ENCODE results near the gene AFF3. TPM values are rescaled to one million over a fixed set of nuclear protein-coding genes. Genes with fewer than 3 reads are reported as not detected.
"Not testable (repeated sequence)": the region's sequence is repeated elsewhere in the genome, so short reads cannot be mapped to it uniquely, and the experiment has no call there.

Gene AFF3
- total and polyA plus RNA-seq, 2 of the 8 experiments (the other 6 are each of a cell fraction or from before 2014, with no cell fraction given): 0.27 to 3.0 TPM

GRCh38 chr2:99933491-99933890, 208.9 kb downstream of the AFF3 start:
- H3K4me1 ChIP-seq (replicated peaks in 1 of 4; ENCODE audit: control insufficient read depth in 3 of 4, insufficient read depth in 4 of 4, low read length in 3 of 4); H3K79me2 ChIP-seq (ENCODE audit: control insufficient read depth in 1 of 2, insufficient read depth in 2 of 2, low read length in 2 of 2); H3K4me2 ChIP-seq (ENCODE audit: insufficient read depth in 1 of 2, low read depth in 2 of 2, low read length in 2 of 2); H3K4me3 ChIP-seq (ENCODE audit: extremely low read depth in 1 of 4, insufficient read depth in 2 of 4, low read depth in 3 of 4, low read length in 4 of 4); H3K36me3 ChIP-seq (ENCODE audit: control insufficient read depth in 2 of 4, insufficient read depth in 4 of 4, low read length in 3 of 4); H2BK20ac ChIP-seq (ENCODE audit: low read length); H3K18ac ChIP-seq (ENCODE audit: extremely low read depth, low read length); POLR2A ChIA-PET (ENCODE audit: partially characterized antibody); H3K56ac ChIP-seq (replicated peaks; ENCODE audit: insufficient read length, low read depth, low read length); H3K27me3 ChIP-seq (replicated peaks in 1 of 4; ENCODE audit: control insufficient read depth in 3 of 4, extremely low read depth in 1 of 4, insufficient read depth in 3 of 4, low read length in 3 of 4); H2AFZ ChIP-seq (ENCODE audit: low read length); H3K79me1 ChIP-seq (ENCODE audit: low read depth, low read length); H2AK5ac ChIP-seq (ENCODE audit: low read depth, low read length); H3K23ac ChIP-seq (ENCODE audit: insufficient read length); H3K23me2 ChIP-seq (ENCODE audit: low read depth, low read length); H2BK12ac ChIP-seq (ENCODE audit: low read depth, low read length); H4K91ac ChIP-seq (replicated peaks; ENCODE audit: insufficient read length, low read length); H4K8ac ChIP-seq (ENCODE audit: extremely low read depth, insufficient read depth, low read length); H4K20me1 ChIP-seq (replicated peaks in 1 of 2; ENCODE audit: control insufficient read depth in 1 of 2, insufficient read depth in 2 of 2, low read length in 2 of 2); FAIRE-seq; H4K5ac ChIP-seq (ENCODE audit: insufficient read length, low read depth, low read length); H3K9me3 ChIP-seq (ENCODE audit: insufficient read depth in 2 of 2, low read depth in 1 of 2, low read length in 1 of 2); H3K9ac ChIP-seq (replicated peaks in 1 of 4; ENCODE audit: extremely low read depth in 1 of 4, low read depth in 3 of 4, low read length in 3 of 4); H3K27ac ChIP-seq (ENCODE audit: low read depth, low read length); H2BK5ac ChIP-seq (ENCODE audit: low read depth, low read length); H3K14ac ChIP-seq (ENCODE audit: insufficient read length); H2BK15ac ChIP-seq (ENCODE audit: low read length); H2BK120ac ChIP-seq (replicated peaks; ENCODE audit: low read depth, low read length); H3K4ac ChIP-seq (replicated peaks; ENCODE audit: insufficient read length, low read depth, low read length); DNase-seq (ENCODE audit: low read depth in 1 of 2, low spot score in 2 of 2): not testable (repeated sequence)
- CTCF ChIA-PET (ENCODE audit: partially characterized antibody): interaction anchor here (1.2 kb wide), 1 partner anchor 9 kb away, joined by 3 read pairs; no protein-coding TSS in a partner anchor
- WGBS, 2 experiments (ENCODE audit: extremely low coverage in 1 of 2, insufficient coverage in 1 of 2, insufficient read length in 1 of 2, insufficient replicate concordance in 2 of 2, low coverage in 1 of 2, low lambda C conversion rate in 2 of 2, missing lambda C conversion rate in 1 of 2): 86% methylated on average over 3 of the region's 3 CpGs; no CpG with 5 or more reads in 1 of the 2 experiments
